Liver (tissue), 3 donors: Measurements from ENCODE around the gene UNC5A.

Experiments used
- JUND ChIP-seq, 2 donors: IDR thresholded peaks; 2 replicates each; pipeline ENCODE4 v1.6.1; 2016; ENCODE audit warnings: antibody characterized with exemption in 2 of 2
- YY1 ChIP-seq: IDR thresholded peaks from 2 replicates; pipeline ENCODE4 v1.6.1; 2016; ENCODE audit warnings: antibody characterized with exemption, mild to moderate bottlenecking
- TF ChIP-seq, protein P1 (sequence below): fragments of 150-350 bp; IDR thresholded peaks from 2 replicates; pipeline ENCODE4 v1.5.1; 2017; ENCODE audit warnings: improper control_type of control experiment, low read depth, low read length; ENCODE audit not compliant: missing input control
- donor health status: healthy.
- donor health status: healthy.

- TF ChIP-seq, protein P1, sequence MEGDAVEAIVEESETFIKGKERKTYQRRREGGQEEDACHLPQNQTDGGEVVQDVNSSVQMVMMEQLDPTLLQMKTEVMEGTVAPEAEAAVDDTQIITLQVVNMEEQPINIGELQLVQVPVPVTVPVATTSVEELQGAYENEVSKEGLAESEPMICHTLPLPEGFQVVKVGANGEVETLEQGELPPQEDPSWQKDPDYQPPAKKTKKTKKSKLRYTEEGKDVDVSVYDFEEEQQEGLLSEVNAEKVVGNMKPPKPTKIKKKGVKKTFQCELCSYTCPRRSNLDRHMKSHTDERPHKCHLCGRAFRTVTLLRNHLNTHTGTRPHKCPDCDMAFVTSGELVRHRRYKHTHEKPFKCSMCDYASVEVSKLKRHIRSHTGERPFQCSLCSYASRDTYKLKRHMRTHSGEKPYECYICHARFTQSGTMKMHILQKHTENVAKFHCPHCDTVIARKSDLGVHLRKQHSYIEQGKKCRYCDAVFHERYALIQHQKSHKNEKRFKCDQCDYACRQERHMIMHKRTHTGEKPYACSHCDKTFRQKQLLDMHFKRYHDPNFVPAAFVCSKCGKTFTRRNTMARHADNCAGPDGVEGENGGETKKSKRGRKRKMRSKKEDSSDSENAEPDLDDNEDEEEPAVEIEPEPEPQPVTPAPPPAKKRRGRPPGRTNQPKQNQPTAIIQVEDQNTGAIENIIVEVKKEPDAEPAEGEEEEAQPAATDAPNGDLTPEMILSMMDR: no peak
- TF ChIP-seq YY1: no peak
- no peak for TF ChIP-seq JUND (IDR thresholded peaks at IDR 0.05)
These were observed 22.9 kb downstream of the UNC5A start for GRCh38 chr5:176833286-176833685.
